GM12878 (cell line): ENCODE results near the gene ZKSCAN8.

Experiments used
- FOXM1 ChIP-seq: IDR thresholded peaks from 2 replicates; pipeline ENCODE4 v1.6.1; 2012; ENCODE audit warnings: low read depth, mild to moderate bottlenecking, inconsistent platforms, low read length, moderate library complexity
- KAT2A ChIP-seq: conservative IDR thresholded peaks from 2 replicates; pipeline ENCODE4 v1.6.1; 2011; ENCODE audit warnings: low read depth, low read length; ENCODE audit not compliant: control insufficient read depth
- NR2C1 ChIP-seq: fragments of 450-650 bp; IDR thresholded peaks from 2 replicates; pipeline ENCODE4 v1.6.1; 2017; ENCODE audit warnings: antibody characterized with exemption, mild to moderate bottlenecking, moderate library complexity

DNA sequence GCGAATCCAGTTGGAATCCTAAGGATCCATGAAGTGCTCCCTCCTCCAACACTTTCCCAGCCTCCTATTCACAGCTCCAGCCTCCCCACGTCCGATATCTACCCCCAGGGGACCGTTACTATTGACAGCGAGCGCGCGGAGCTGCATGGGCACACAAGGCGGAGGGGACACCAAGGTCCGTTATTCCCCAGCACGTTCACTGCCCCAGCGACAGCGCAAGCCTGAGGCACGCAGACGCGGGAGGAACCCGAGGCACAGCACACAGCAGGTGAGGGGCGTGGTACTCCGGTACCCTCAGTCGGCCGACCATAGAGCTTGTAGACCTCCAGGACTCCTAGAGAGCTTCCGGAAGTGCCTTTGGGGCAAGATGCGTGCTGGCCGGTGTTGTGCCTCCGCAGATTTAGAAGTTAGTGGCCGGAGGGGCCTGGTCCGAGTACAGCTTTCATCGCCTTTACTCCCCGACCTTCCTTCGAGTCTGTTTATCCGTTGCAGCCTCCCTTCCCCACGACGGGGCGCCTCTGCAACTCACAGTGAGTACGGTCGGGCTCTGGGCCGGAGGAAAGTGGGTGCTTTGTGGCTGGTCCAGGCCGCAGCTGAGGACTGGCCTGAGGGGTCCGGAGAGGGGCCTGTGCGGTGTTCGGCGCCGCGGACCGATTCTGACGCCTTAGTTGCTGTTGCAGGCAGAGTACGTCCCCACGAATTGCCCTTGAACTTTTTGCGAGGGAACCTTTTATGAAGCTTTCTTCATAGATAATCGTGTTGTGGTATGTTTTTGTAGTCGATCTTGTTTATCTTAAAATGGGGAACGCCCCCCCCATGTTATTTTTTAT is at the start of gene ZKSCAN8:
- TF ChIP-seq NR2C1 (peak; percentile 59), KAT2A (no peak), FOXM1 (0 out of 2 replicates have a peak, but pooled peaks have one; percentile 44)
